Left cardiac atrium (tissue), 4 donors: ENCODE results near the gene OTOP1. TPM values are rescaled to one million over a fixed set of nuclear protein-coding genes. Genes with fewer than 3 reads are reported as not detected.
"Not testable (repeated sequence)": the region's sequence is repeated elsewhere in the genome, so short reads cannot be mapped to it uniquely, and the experiment has no call there.

Experiments
- ATAC-seq, 2 donors: fragments of 200-7000 bp; cut with Tn5 transposase; one replicate each; pipeline ENCODE4 v1.9.1; 2020; ENCODE audit warnings: mild to moderate bottlenecking in 2 of 2, moderate library complexity in 2 of 2
- DNase-seq: peaks from one replicate; pipeline ENCODE4 v3.0.0-alpha.2; 2020
- intact Hi-C, 2 donors: fragments of 100-400 bp; cut with DNase I; formaldehyde crosslinking; loops; one replicate each; pipeline versions ENCODE4 v1.14.1 to v1.15.1; 2022 to 2023
- total RNA-seq, 2 donors: library from RNA; stranded (reverse); fragmentation: NEBNext Ultra II Directional; extraction: Animal tissue kit (Norgen Biotek cat#: 25700); gene quantifications; one replicate each; pipeline ENCODE4 v1.2.1, GENCODE V29; 2021
- donor health status: DM: no; HTN: yes; CAD: no.
- donor health status: DM: no; HTN: yes; CAD: no; lungs with severe emphysema.
- donor health status: DM: yes; HTN: yes; CAD: no.
- donor health status: Dilated cardiomyopathy.

The OTOP1 gene
- total RNA-seq, 2 donors from 2014 or later, result not detected

- DNase-seq (no peak), ATAC-seq (peak in 1 of 2 donors; percentile 2)
- intact Hi-C loops, result no loop called here
Observed at GRCh38 chr4:4247696-4248028, 20.9 kb upstream of the OTOP1 start.

- intact Hi-C loops, result no loop called here
- DNase-seq, result no peak
Observed at GRCh38 chr4:4245172-4245571, 18.4 kb upstream of the OTOP1 start.

DNA sequence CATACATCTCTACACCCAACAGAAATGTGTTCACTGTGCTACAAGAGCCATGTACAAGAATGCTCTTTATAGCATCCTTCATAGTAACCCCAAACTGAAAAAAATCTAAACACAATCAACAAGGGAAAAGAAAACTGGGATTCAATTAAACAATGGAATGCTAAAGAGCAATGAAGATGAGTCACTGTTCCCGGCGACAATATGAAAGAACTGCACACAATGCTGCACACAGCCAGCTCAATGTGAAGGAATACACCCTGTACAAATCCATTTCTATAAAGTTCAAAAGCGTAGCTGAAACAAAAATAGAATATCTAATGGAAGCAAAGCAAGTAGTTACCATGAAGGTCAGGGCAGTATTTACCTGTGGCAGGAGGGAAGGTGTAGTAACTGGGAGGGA lies 12.8 kb upstream of the OTOP1 start:
- DNase-seq, ATAC-seq, intact Hi-C loops: not testable (repeated sequence)

More at GRCh38 chr4:4245172-4245571, 18.4 kb upstream of the OTOP1 start:
- ATAC-seq, result no peak

DNA sequence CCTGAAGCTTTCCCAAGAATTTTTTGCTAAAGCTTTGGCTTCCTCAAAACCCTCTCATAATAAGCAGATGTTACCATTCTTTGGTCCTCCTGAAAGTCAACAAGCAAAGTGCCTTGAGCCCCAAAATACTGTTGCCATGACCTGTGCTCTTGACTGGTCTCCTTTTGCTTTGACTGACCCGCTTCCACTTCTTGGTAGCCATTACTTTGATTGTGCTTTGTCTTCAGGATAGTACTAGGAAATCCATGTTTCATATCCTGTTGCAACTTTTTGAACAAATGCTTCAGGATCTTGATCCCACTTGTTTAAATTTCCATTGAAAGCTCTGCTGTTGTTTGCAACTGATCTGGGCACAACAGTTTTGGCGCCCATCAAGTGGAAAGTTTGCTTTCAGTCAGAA lies 6.9 kb upstream of the OTOP1 start:
- no peak for DNase-seq
- ATAC-seq, result no peak
- intact Hi-C loops, result no loop called here

- DNase-seq, result no peak
- no peak for ATAC-seq
- intact Hi-C loops, result no loop called here
Observed at GRCh38 chr4:4228356-4228668, 1.6 kb upstream of the OTOP1 start.

- DNase-seq (no peak), ATAC-seq (no peak)
- intact Hi-C loops, result no loop called here
Observed at GRCh38 chr4:4227510-4228355, 1.0 kb upstream of the OTOP1 start.

- intact Hi-C loops, result no loop called here
- ATAC-seq, result no peak
- DNase-seq, result no peak
Observed at GRCh38 chr4:4225915-4226605, 669 bp downstream of the OTOP1 start.

DNA sequence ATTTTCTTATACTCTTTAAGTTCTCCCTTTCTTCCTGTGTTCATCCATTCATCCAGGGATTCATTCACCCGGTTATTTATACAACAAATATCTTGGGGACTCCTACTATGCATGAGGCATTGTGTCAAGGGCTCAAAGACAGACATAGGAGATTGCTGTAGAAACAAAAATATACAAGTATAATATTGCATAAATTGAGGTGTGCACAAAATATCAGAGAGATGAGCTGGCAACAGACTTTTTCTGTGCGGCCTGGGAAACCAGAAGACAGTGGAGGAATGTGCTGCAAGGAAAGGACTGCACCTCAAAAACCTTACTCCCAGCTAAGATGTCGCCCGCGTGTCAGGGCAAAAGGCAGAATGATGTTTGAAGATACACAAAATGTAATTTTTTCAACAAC lies 9.6 kb downstream of the OTOP1 start:
- intact Hi-C loops, result no loop called here
- ATAC-seq (no peak), DNase-seq (no peak)

DNA sequence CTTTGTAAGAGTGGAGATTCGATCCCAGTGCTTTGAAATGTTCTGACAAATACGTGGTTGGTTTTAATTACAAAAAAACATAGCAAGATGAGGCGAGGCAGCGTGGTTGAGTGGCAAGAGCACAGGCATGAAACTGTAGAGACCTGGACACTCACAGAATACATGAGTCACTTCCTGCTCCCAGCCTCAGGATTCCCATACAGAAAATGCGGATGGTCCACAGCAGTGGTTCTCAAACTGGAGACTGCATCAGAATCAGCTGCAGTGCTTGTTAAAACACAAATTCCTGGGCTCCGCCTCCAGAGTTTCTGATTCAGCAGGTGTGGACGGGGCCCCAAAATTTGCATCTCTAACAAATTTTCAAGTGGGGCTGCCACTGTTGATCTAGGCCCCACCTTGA lies 10.1 kb downstream of the OTOP1 start:
- ATAC-seq, result no peak
- intact Hi-C loops, result no loop called here
- no peak for DNase-seq

DNA sequence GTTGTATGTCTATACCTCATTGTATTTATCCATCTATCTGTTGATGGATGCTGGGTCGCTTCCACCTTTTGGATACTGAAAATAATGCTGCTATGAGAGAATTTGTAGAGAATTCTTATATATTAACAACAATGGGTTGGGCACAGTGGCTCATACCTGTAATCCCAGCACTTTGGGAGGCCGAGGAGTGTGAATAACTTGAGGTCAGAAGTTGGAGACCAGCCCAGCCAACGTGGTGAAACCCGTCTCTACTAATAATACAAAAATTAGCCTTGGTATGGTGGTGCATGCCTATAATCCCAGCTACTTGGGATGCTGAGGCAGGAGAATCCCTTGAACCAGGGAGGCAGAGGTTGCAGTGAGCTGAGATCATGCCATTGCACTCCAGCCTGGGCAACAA lies 13.1 kb downstream of the OTOP1 start:
- DNase-seq, ATAC-seq, intact Hi-C loops: not testable (repeated sequence)

GRCh38 chr4:4206204-4206603 lies 20.5 kb downstream of the OTOP1 start:
- DNase-seq, result no peak
- ATAC-seq, result no peak

DNA sequence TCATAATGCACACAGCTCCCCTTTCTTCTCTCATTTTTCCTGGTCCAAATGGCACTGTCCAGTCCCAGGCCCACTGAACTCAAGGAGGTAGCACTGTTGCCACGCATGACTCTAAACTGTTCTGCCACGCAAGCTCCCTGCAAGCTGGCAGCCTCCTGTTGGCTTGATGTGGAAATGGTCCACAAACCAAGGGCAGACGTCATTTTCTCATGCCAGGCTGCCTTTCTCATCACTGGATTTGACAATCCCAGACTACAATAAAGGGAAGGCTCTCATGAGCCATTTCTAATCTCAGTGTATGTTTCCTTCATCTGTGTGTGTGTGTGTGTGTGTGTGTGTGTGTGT lies 22.4 kb downstream of the OTOP1 start:
- intact Hi-C loops, result no loop called here
- ATAC-seq, result no peak
- no peak for DNase-seq

More at GRCh38 chr4:4206204-4206603, 20.5 kb downstream of the OTOP1 start:
- intact Hi-C loops, result no loop called here

DNA sequence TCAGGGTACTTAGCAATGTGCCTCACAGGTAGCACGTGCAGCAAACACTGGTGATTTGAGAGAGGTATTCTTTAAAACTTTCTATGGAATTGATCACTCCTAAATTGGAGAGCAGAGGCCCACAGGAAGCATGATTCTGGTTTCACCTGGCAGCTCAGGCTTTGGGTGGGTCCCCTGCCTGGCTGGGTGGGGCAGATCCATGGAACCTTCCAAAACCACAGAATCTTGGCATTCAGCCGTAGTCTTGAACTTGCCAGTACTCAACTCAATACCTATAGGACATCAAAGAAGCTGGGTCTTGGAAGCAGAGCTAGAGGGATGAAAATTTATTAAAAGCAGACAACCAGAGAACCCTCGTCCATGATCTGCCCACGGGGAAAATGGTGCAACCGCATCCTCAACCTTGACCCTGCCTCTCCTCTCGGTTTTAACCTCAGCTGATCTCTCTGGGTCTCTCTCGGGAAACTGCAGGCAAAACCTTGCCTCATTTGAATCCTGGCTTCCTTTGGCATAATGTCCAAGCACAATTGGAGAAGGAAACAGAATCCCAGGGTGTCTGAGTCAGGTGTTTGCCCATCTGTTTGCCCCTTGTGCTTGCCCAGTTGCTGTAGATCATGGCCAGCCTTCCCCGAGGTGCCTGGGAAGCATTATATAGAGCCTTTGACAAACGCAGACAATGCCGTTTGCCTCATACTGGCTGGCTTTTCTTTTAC lies 22.9 kb downstream of the OTOP1 start:
- intact Hi-C loops, result no loop called here
- DNase-seq (no peak), ATAC-seq (no peak)

DNA sequence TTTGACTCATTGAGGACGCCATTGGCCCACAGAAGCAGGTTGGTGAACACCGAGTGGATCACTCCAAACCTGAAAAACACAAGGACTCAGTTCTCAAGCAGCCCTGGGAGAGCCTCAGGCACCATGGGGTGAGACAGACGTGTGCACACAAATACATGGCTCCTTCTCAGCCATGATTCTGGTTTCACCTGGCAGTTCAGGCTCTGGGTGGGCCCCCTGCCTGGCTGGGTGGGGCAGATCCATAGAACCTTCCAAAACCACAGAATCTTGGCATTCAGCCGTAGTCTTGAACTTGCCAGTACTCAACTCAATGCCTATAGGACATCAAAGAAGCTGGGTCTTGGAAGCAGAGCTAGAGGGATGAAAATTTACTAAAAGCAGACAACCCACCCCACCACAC lies 24.2 kb downstream of the OTOP1 start:
- intact Hi-C loops, result no loop called here
- ATAC-seq, result no peak
- no peak for DNase-seq

- ATAC-seq, result no peak
- no peak for DNase-seq
- intact Hi-C loops, result no loop called here
Observed at GRCh38 chr4:4200624-4201023, 26.1 kb downstream of the OTOP1 start.

- DNase-seq (no peak), ATAC-seq (no peak)
- intact Hi-C loops, result no loop called here
Observed at GRCh38 chr4:4195354-4195753, 31.4 kb downstream of the OTOP1 start.

- intact Hi-C loops, ATAC-seq, DNase-seq: not testable (repeated sequence)
Observed at GRCh38 chr4:4188557-4188956, 38.2 kb downstream of the OTOP1 start.

DNA sequence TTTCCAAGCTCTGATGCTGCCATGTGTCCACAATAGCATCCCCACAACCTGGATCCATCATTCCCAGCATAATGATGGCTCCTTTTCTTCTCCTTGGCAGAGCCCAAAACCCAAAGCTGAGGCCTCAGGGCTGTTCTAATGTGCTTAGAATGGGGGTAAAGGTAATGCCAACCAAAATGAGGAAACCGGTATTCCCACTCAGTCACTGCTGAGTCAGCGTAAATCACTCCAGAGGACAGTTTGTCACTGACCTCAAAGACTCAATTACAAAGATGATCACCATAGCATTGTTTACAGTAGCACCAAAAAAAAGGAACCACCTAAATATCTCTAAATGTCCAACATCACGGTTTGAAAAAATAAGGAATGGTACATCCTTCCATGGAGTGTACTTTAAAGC lies 41.2 kb downstream of the OTOP1 start:
- ATAC-seq (no peak), DNase-seq (no peak)
- intact Hi-C loops, result no loop called here

DNA sequence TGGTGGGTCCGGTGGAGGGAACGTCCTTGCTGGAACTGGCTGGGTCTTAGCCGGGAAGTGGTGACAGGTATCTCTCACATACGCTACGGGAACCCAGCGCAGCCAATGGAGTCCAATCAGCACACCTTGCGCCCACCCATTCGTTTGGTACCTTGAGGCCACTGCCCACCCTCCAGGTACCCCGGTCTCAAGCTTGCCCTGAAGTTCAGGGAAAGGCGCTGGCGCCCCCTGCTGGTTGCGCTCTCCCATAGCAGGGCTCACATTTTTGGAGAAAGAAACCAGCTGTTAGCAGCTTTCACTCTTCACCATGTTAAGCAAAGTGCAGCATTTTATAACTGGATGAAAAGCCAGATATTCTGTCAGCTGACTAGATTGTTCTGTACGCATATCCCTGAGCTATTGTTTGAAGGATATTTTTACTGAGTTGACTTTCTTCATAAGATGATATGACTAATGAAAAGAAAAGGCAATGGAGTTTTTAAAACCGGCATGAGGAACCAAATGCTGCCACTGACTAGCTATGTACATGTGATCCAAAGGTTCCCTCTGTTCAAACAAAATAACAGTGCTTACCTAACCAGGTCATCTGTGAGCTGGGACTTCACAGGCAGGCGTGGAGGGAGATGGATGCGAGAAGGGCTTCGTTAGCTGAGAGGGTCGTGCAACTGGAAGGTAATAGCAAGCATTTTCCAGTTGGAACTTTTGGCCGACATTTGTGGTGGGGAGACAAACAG lies 43.7 kb downstream of the OTOP1 start:
- intact Hi-C loops, result loop anchor here in 1 of 2 donors (5.0 kb wide), 1 partner anchor 196 kb away; no protein-coding TSS in a partner anchor
- ATAC-seq (no peak), DNase-seq (no peak)
